WTC11 (cell line): Measurements from ENCODE around the gene ZNF581. TPM values are rescaled to one million over a fixed set of nuclear protein-coding genes. Genes with fewer than 3 reads are reported as not detected.
A peak's percentile ranks its signal among the peaks of the same experiment; 100 is the strongest.

Experiments used
- ATAC-seq: fragments of 200-7000 bp; cut with Tn5 transposase; 2 replicates; pipeline ENCODE4 v1.10.0; 2021; ENCODE audit warnings: mild to moderate bottlenecking, moderate library complexity
- CTCF ChIA-PET: fragments of 300-600 bp; sonication (Branson Sonifier 250); formaldehyde crosslinking; loops from one replicate; lab custom pipeline; 2021; ENCODE audit warnings: antibody characterized with exemption; lab: Charles Lee
- POLR2A ChIA-PET: fragments of 350-600 bp; sonication (Branson Sonifier 250); formaldehyde crosslinking; loops from one replicate; lab custom pipeline; 2021; ENCODE audit warnings: antibody characterized with exemption; lab: Charles Lee
- DNase-seq: peaks from one replicate; pipeline ENCODE4 v3.0.0; 2021; ENCODE audit warnings: low spot score
- H3K27ac Mint-ChIP-seq: 2 replicates; pipeline ENCODE4 v1.8.0; 2021; ENCODE audit warnings: mixed read lengths
- H3K27me3 Mint-ChIP-seq: 2 replicates; pipeline ENCODE4 v1.8.0; 2021; ENCODE audit warnings: low read depth, mild to moderate bottlenecking, moderate library complexity, mixed read lengths
- H3K36me3 Mint-ChIP-seq: 2 replicates; pipeline ENCODE4 v1.8.0; 2021; ENCODE audit warnings: mixed read lengths
- H3K4me1 Mint-ChIP-seq: 2 replicates; pipeline ENCODE4 v1.8.0; 2022; ENCODE audit warnings: mixed read lengths
- H3K4me3 Mint-ChIP-seq: 2 replicates; pipeline ENCODE4 v1.8.0; 2021; ENCODE audit warnings: mild to moderate bottlenecking, moderate library complexity, mixed read lengths
- H3K9me3 Mint-ChIP-seq: 2 replicates; pipeline ENCODE4 v1.8.0; 2021; ENCODE audit warnings: mixed read lengths
- ARID4B ChIP-seq: sonication (generic); formaldehyde crosslinking; IDR thresholded peaks from 2 replicates; pipeline ENCODE4 v1.8.0; 2023; ENCODE audit warnings: missing genetic modification reagents, mild to moderate bottlenecking, borderline replicate concordance
- CREB1 ChIP-seq: sonication (generic); formaldehyde crosslinking; IDR thresholded peaks from 2 replicates; pipeline ENCODE4 v1.8.0; 2023; ENCODE audit warnings: mild to moderate bottlenecking, missing genetic modification reagents
- ELF4 ChIP-seq: sonication (generic); formaldehyde crosslinking; IDR thresholded peaks from 2 replicates; pipeline ENCODE4 v1.8.1; 2022; ENCODE audit warnings: low read depth, mild to moderate bottlenecking, moderate library complexity, missing genetic modification reagents
- EMX1 ChIP-seq: fragments of 250-450 bp; sonication (Bioruptor Pico); IDR thresholded peaks from 2 replicates; pipeline ENCODE4 v1.8.0; 2021; ENCODE audit warnings: mild to moderate bottlenecking
- FOXJ3 ChIP-seq: sonication (generic); formaldehyde crosslinking; IDR thresholded peaks from 2 replicates; pipeline ENCODE4 v1.9.0; 2021; ENCODE audit warnings: missing genetic modification reagents, mild to moderate bottlenecking, borderline replicate concordance
- GABPB1 ChIP-seq: sonication (generic); formaldehyde crosslinking; IDR thresholded peaks from 2 replicates; pipeline ENCODE4 v1.8.1; 2023; ENCODE audit warnings: mild to moderate bottlenecking, missing genetic modification reagents
- IRF2 ChIP-seq: sonication (generic); formaldehyde crosslinking; IDR thresholded peaks from 2 replicates; pipeline ENCODE4 v1.8.0; 2022; ENCODE audit warnings: low read depth, missing genetic modification reagents, borderline replicate concordance
- MLX ChIP-seq: sonication (generic); formaldehyde crosslinking; IDR thresholded peaks from 2 replicates; pipeline ENCODE4 v1.8.1; 2023; ENCODE audit warnings: mild to moderate bottlenecking, missing genetic modification reagents, moderate library complexity
- MXD4 ChIP-seq: fragments of 250-450 bp; sonication (Bioruptor Pico); IDR thresholded peaks from 2 replicates; pipeline ENCODE4 v1.8.0; 2021; ENCODE audit warnings: mild to moderate bottlenecking, moderate library complexity, borderline replicate concordance
- NFE2L1 ChIP-seq: sonication (generic); formaldehyde crosslinking; IDR thresholded peaks from 2 replicates; pipeline ENCODE4 v1.8.1; 2023; ENCODE audit warnings: missing genetic modification reagents
- NR2C2 ChIP-seq: sonication (generic); formaldehyde crosslinking; IDR thresholded peaks from 2 replicates; pipeline ENCODE4 v1.8.0; 2022; ENCODE audit warnings: mild to moderate bottlenecking, missing genetic modification reagents
- NR3C1 ChIP-seq: sonication (generic); formaldehyde crosslinking; conservative IDR thresholded peaks from 2 replicates; pipeline ENCODE4 v1.8.1; 2023; ENCODE audit warnings: low read depth, mild to moderate bottlenecking, missing genetic modification reagents
- OVOL2 ChIP-seq: fragments of 250-450 bp; sonication (Bioruptor Pico); IDR thresholded peaks from 2 replicates; pipeline ENCODE4 v1.9.0; 2021; ENCODE audit warnings: mild to moderate bottlenecking, borderline replicate concordance
- SP1 ChIP-seq: sonication (generic); formaldehyde crosslinking; conservative IDR thresholded peaks from 2 replicates; pipeline ENCODE4 v1.8.1; 2022; ENCODE audit warnings: missing genetic modification reagents
- USF2 ChIP-seq: sonication (generic); formaldehyde crosslinking; IDR thresholded peaks from 2 replicates; pipeline ENCODE4 v1.8.1; 2023; ENCODE audit warnings: mild to moderate bottlenecking, missing genetic modification reagents, moderate library complexity
- total RNA-seq: library from RNA; stranded (reverse); gene quantifications from 3 replicates; pipeline ENCODE4 v1.2.3, GENCODE V29; 2021
- TF ChIP-seq, protein P1 (sequence below): sonication (generic); formaldehyde crosslinking; IDR thresholded peaks from 2 replicates; pipeline ENCODE4 v1.8.1; 2022; ENCODE audit warnings: mild to moderate bottlenecking, missing genetic modification reagents, moderate library complexity, borderline replicate concordance
- TF ChIP-seq, protein P2 (sequence below): fragments of 250-450 bp; sonication (Bioruptor Pico); conservative IDR thresholded peaks from 2 replicates; pipeline ENCODE4 v1.9.0; 2021; ENCODE audit warnings: mild to moderate bottlenecking
- TF ChIP-seq, protein P3 (sequence below): fragments of 250-450 bp; sonication (Bioruptor Pico); IDR thresholded peaks from 2 replicates; pipeline ENCODE4 v1.9.0; 2021; ENCODE audit warnings: mild to moderate bottlenecking
- TF ChIP-seq, protein P4 (sequence below): sonication (generic); formaldehyde crosslinking; IDR thresholded peaks from 2 replicates; pipeline ENCODE4 v1.8.1; 2023; ENCODE audit warnings: mild to moderate bottlenecking, moderate library complexity, missing genetic modification reagents
- TF ChIP-seq, protein P5 (sequence below): sonication (generic); formaldehyde crosslinking; IDR thresholded peaks from 2 replicates; pipeline ENCODE4 v1.8.0; 2022; ENCODE audit warnings: mild to moderate bottlenecking, missing genetic modification reagents

Gene ZNF581
- total RNA-seq, 1 experiment from 2014 or later, result 100 TPM

- TF ChIP-seq ELF4 (CRISPR knock-in tag), result no peak
- no peak for TF ChIP-seq OVOL2 (CRISPR knock-in tag)
- TF ChIP-seq MXD4 (CRISPR knock-in tag), result no peak
- TF ChIP-seq, all 79 proteins: peak for 0
Observed at GRCh38 chr19:55677572-55678028, 34.2 kb downstream of the ZNF581 start (continued).

DNA sequence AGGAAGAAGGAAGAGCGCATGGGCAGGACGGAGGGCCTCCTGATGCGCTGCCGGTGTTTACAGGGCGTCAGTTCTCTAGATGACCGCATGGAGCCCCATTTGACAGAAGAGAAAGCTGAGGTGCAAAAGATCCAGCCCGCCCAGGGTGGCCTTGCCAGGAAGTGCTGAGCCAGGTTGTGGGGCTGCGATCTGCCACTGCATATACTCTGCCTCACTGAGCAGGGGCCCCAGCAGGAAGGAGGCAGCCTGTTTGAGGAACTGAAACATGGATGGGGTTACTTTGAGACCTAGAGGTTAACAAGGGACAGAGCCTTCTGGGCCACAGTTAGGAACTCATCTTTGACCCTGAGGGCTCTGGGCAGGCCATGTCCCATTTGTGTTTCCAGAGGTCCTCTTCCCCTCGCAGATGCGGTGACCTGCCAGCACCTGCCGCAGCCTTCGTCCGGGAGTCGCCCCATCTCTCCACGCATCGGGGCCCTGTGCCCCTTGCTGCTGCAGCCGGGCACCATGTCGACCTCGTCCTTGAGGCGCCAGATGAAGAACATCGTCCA lies 34.7 kb downstream of the ZNF581 start:
- ChIA-PET CTCF (no interaction called here), POLR2A (no interaction called here)
- TF ChIP-seq CREB1 (no peak), SP1 (no peak), GABPB1 (no peak), EMX1 (CRISPR knock-in tag) (no peak), FOXJ3 (CRISPR knock-in tag) (no peak), NR3C1 (CRISPR knock-in tag) (no peak), IRF2 (CRISPR knock-in tag) (no peak), USF2 (CRISPR knock-in tag) (no peak), MLX (CRISPR knock-in tag) (no peak), NR2C2 (no peak)
- TF ChIP-seq, protein P1, sequence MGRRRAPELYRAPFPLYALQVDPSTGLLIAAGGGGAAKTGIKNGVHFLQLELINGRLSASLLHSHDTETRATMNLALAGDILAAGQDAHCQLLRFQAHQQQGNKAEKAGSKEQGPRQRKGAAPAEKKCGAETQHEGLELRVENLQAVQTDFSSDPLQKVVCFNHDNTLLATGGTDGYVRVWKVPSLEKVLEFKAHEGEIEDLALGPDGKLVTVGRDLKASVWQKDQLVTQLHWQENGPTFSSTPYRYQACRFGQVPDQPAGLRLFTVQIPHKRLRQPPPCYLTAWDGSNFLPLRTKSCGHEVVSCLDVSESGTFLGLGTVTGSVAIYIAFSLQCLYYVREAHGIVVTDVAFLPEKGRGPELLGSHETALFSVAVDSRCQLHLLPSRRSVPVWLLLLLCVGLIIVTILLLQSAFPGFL (CRISPR knock-in tag), result no peak
- TF ChIP-seq, protein P2, sequence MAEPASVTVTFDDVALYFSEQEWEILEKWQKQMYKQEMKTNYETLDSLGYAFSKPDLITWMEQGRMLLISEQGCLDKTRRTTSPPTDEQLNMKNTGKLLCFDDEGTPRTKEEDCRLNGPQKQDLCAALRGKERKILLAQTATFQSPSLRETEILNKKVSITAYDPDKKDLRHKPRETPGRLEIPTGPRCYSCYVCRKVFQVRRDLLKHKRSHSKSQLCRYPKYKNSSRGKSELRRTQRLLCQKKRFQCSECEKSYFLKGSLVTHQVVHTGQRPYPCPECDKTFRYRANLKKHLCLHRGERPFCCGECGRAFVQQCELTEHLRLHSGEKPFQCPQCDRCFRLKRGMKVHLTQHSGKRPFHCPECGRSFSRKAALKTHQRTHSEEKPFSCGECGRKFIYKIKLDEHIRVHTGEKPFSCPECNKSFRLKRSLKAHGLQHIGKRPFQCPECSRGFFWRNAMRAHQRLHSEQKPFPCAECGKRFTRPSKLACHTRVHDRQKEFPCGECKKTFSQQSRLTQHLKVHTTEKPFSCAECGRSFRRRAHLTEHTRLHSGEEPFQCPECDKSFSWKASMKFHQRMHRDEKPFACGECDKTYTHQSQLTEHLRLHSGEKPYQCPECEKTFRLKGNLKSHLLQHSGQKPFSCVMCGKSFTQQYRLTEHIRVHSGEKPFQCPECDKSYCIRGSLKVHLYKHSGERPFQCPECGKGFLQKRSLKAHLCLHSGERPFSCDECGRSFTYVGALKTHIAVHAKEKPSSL, result no peak
- H3K36me3 Mint-ChIP-seq, result peaks cover 32% of the 10 kb centered on the region
- H3K9me3 Mint-ChIP-seq, result no peaks in the 10 kb centered on the region
- DNase-seq, result no peak
- peak overlapping the region; percentile 58; the same call in 1 of the 2 replicates for H3K27ac Mint-ChIP-seq
- no peak for ATAC-seq
- H3K27me3 Mint-ChIP-seq, result no peaks in the 10 kb centered on the region
- peaks cover 26% of the 10 kb centered on the region for H3K4me1 Mint-ChIP-seq
- no peak overlapping the region for H3K4me3 Mint-ChIP-seq

GRCh38 chr19:55679343-55680257 lies 36.2 kb downstream of the ZNF581 start:
- POLR2A ChIA-PET, result no interaction called here
- TF ChIP-seq, protein P3, sequence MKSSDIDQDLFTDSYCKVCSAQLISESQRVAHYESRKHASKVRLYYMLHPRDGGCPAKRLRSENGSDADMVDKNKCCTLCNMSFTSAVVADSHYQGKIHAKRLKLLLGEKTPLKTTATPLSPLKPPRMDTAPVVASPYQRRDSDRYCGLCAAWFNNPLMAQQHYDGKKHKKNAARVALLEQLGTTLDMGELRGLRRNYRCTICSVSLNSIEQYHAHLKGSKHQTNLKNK (CRISPR knock-in tag), result no peak
- TF ChIP-seq NFE2L1, result no peak
- TF ChIP-seq, protein P4, sequence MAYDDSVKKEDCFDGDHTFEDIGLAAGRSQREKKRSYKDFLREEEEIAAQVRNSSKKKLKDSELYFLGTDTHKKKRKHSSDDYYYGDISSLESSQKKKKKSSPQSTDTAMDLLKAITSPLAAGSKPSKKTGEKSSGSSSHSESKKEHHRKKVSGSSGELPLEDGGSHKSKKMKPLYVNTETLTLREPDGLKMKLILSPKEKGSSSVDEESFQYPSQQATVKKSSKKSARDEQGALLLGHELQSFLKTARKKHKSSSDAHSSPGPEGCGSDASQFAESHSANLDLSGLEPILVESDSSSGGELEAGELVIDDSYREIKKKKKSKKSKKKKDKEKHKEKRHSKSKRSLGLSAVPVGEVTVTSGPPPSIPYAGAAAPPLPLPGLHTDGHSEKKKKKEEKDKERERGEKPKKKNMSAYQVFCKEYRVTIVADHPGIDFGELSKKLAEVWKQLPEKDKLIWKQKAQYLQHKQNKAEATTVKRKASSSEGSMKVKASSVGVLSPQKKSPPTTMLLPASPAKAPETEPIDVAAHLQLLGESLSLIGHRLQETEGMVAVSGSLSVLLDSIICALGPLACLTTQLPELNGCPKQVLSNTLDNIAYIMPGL (CRISPR knock-in tag), result no peak
- no peak for TF ChIP-seq ARID4B
- no peak for TF ChIP-seq ELF4 (CRISPR knock-in tag)
- TF ChIP-seq, protein P5, sequence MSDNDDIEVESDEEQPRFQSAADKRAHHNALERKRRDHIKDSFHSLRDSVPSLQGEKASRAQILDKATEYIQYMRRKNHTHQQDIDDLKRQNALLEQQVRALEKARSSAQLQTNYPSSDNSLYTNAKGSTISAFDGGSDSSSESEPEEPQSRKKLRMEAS (CRISPR knock-in tag), result no peak
- TF ChIP-seq SP1, result no peak
- no peak for TF ChIP-seq CREB1

More at GRCh38 chr19:55679343-55680257, 36.2 kb downstream of the ZNF581 start:
- CTCF ChIA-PET, result no interaction called here
- Mint-ChIP-seq H3K9me3 (no peaks in the 10 kb centered on the region), H3K36me3 (peaks cover 25% of the 10 kb centered on the region), H3K27ac (no peak overlapping the region), H3K27me3 (no peaks in the 10 kb centered on the region), H3K4me3 (no peak overlapping the region), H3K4me1 (peaks cover 15% of the 10 kb centered on the region)
- ATAC-seq (no peak), DNase-seq (no peak)
